Large intestine (tissue), 3 donors: ENCODE measurements around the gene NMRK1. TPM values are rescaled to one million over a fixed set of nuclear protein-coding genes. Genes with fewer than 3 reads are reported as not detected.

ENCODE experiments used
- DNase-seq, 2 donors: peaks; one replicate each; pipeline versions ENCODE4 v3.0.0 to v3.0.0-alpha.2; 2013
- H3K27ac ChIP-seq: one replicate; pipeline ENCODE4 v1.5.1; 2013; ENCODE audit warnings: low read length
- H3K27me3 ChIP-seq: 2 replicates; pipeline ENCODE4 v1.6.1; 2013; ENCODE audit warnings: low read length; ENCODE audit not compliant: control insufficient read depth, insufficient read depth
- H3K36me3 ChIP-seq: 2 replicates; pipeline ENCODE4 v1.6.1; 2013; ENCODE audit warnings: low read length; ENCODE audit not compliant: control insufficient read depth, insufficient read depth
- H3K4me1 ChIP-seq: one replicate; pipeline ENCODE4 v1.6.1; 2013; ENCODE audit warnings: low read length; ENCODE audit not compliant: control insufficient read depth, insufficient read depth
- H3K4me3 ChIP-seq: one replicate; pipeline ENCODE4 v1.5.1; 2013; ENCODE audit warnings: low read length
- H3K9me3 ChIP-seq: one replicate; pipeline ENCODE4 v1.6.1; 2013; ENCODE audit warnings: mild to moderate bottlenecking, low read depth, low read length, moderate library complexity; ENCODE audit not compliant: control insufficient read depth
- WGBS: methylation state at CpG from one replicate; pipeline ENCODE4 v1.1.5; 2013; ENCODE audit warnings: low lambda C conversion rate; ENCODE audit not compliant: insufficient coverage; 5-methylcytosine and 5-hydroxymethylcytosine counted together
- polyA plus RNA-seq: library from polyadenylated mRNA; unstranded; fragments of 120-200 nt; gene quantifications from one replicate; pipeline ENCODE4 v1.2.1, GENCODE V29; 2013

The NMRK1 gene
- polyA plus RNA-seq, 1 donor, result 39.8 TPM

DNA sequence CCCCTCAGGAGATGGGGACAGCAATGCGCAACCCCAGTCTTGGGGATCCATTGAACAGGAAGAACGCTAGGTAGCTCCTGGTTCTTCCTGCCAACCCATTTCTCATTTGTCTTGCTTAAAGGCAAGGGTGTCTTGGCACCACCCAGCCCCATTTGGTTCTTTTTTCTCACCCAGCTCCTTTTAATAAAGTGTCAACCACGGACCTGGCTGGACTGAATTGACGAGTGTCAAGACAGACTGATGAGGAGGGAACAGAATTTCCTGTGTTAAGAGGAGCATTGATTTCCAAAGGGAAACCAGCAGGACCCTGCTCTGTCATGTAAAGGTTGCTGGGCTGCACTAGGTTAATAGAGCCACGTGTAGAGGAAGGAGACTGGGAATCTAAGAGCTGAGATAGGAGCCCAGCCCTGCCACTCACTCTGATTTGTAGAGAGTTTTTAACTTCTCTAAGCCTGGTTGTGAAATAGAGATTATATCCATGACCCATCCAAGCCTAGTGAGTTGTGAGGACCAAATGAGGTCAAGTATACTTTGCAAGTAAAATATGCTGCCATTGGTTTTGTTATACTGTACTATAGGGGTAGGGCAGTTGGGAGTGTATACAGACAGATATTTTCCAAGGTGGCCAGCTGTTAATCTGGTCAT, 34.1 kb upstream of the NMRK1 start:
- no peak for DNase-seq
- Histone ChIP-seq H3K4me1 (no peaks in the 10 kb centered on the region), H3K9me3 (no peaks in the 10 kb centered on the region), H3K36me3 (peaks cover 28% of the 10 kb centered on the region), H3K27ac (no peak overlapping the region), H3K4me3 (no peak overlapping the region), H3K27me3 (no peaks in the 10 kb centered on the region)
- no CpG with 5 or more reads among the region's 5 CpGs for WGBS

DNA sequence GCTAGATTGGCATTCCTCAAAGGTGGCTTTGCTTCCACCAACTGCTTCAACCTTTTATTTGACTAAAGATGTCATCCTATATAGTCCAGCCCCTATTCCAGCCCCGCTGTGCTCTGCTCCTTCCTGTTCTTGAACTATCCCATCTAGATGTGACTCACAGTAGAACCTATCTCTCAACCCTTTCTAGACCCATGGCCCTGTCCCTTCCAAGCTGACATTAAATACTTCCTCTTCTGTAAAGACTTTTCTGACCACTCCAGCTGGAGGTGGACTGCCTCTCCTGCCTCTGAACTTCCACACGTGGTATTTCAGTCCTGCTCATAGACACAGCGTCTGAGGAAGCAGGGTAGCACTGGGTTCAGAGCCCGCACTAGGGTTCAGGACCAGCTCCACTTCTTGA, 32.7 kb upstream of the NMRK1 start:
- no peak overlapping the region for H3K4me3 ChIP-seq
- H3K27ac ChIP-seq, result no peak overlapping the region
- H3K4me1 ChIP-seq, result no peaks in the 10 kb centered on the region
- H3K27me3 ChIP-seq, result no peaks in the 10 kb centered on the region
- 100% methylated on average over 1 of the region's 4 CpGs for WGBS
- no peak for DNase-seq
- peaks cover 28% of the 10 kb centered on the region for H3K36me3 ChIP-seq
- no peaks in the 10 kb centered on the region for H3K9me3 ChIP-seq

DNA sequence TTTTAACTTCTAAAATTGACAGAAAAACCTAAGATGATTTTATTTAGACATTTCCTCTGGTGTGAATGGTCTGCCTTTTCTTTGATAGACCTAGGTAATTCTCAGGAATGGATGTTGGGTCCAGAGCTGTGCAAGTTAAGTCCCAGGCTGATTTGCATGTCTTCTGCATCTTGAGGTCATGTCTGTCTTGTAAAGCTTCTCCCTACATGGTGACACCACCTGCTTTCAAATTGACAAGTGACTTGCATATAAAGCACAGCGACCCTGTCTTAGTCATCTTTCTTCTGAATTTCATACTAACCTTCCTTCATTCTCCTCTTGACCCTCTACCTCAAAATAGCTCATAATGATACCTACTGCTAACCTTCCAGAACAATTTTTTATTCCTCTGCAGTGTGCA, 29.6 kb upstream of the NMRK1 start:
- Histone ChIP-seq H3K27ac (no peak overlapping the region), H3K4me1 (no peaks in the 10 kb centered on the region), H3K36me3 (peaks cover 28% of the 10 kb centered on the region), H3K9me3 (no peaks in the 10 kb centered on the region), H3K27me3 (no peaks in the 10 kb centered on the region), H3K4me3 (no peak overlapping the region)
- no peak for DNase-seq
- WGBS, result 100% methylated on average over 1 of the region's 1 CpG

DNA sequence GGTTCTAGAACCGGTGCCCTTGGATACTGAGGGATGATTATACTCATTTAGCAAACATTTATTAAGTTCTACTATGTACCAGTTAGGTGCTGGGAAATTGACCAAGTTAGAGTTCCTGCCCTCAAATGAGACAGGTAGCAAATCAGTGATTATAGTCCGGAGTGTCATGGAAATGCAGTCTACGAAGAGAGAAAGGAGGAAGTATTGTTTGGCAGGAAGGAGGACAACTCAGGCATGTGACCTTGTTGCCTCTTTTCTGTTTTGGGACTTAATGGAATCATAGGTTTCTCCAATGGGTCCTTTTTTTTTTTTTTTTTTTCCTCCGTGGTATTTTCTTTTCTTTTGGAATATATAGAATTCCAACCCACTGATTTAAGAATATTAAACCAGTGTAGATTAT, 28.4 kb upstream of the NMRK1 start:
- Histone ChIP-seq H3K4me3 (no peak overlapping the region), H3K4me1 (no peaks in the 10 kb centered on the region), H3K27me3 (no peaks in the 10 kb centered on the region), H3K9me3 (no peaks in the 10 kb centered on the region), H3K27ac (no peak overlapping the region), H3K36me3 (peaks cover 20% of the 10 kb centered on the region)
- 100% methylated on average over 1 of the region's 4 CpGs for WGBS
- no peak for DNase-seq

DNA sequence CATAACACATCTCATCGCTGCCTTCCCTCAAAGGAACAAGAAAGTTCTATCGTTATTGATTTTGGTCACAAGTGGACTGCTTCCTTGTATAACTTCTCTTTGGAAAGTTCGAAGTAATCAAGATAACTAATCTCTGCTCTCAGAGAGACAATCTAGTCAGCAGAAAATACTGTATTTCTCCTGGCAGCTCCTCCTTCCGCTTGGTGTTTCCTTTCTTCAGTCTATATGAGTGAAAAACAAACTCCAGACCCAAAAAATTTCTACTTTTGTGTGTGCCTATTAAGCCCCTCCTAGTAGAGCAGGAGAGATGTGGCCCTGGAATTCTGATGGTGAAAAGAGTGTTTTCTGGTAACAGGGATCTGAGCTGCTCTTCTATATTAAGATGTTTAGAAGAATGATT, 24.8 kb upstream of the NMRK1 start:
- Histone ChIP-seq H3K27ac (no peak overlapping the region), H3K27me3 (no peaks in the 10 kb centered on the region), H3K9me3 (no peaks in the 10 kb centered on the region), H3K4me3 (no peak overlapping the region), H3K36me3 (peaks cover 3% of the 10 kb centered on the region), H3K4me1 (peaks cover 3% of the 10 kb centered on the region)
- WGBS, result 86% methylated on average over 1 of the region's 4 CpGs
- no peak for DNase-seq

DNA sequence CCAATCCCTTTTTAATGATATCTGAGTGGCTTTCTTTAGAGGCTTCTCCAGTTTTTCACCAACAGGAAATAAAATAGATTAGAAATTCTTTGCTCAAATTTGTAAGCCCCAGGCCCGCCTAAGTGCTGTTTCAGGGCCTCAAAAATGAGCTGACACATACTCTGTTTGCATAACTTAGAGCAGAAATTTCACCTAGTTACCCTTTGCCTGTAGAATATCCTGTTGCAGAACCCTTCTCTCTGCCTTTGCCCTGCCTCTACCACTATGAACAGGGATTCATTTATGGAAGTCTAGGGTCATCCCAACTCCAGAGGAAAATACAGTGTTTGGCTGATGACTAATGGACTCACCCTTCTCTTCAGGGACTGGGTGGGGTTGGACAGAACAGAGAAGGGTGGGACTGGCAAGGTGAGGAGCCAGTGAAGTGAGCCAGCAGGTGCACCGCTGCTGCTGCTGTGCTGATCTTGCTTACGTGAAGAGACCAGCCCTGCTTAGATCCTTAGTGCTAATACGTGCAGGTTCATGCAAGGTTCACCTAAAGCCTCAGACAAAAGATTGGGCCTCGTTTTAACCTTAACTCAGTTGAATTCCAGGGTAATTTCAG, 23.2 kb upstream of the NMRK1 start:
- Histone ChIP-seq H3K9me3 (no peaks in the 10 kb centered on the region), H3K4me3 (no peak overlapping the region), H3K27ac (no peak overlapping the region), H3K36me3 (no peaks in the 10 kb centered on the region), H3K4me1 (peaks cover 3% of the 10 kb centered on the region), H3K27me3 (no peaks in the 10 kb centered on the region)
- WGBS, result no CpG with 5 or more reads among the region's 5 CpGs
- DNase-seq, result peak; percentile 18 to 43

DNA sequence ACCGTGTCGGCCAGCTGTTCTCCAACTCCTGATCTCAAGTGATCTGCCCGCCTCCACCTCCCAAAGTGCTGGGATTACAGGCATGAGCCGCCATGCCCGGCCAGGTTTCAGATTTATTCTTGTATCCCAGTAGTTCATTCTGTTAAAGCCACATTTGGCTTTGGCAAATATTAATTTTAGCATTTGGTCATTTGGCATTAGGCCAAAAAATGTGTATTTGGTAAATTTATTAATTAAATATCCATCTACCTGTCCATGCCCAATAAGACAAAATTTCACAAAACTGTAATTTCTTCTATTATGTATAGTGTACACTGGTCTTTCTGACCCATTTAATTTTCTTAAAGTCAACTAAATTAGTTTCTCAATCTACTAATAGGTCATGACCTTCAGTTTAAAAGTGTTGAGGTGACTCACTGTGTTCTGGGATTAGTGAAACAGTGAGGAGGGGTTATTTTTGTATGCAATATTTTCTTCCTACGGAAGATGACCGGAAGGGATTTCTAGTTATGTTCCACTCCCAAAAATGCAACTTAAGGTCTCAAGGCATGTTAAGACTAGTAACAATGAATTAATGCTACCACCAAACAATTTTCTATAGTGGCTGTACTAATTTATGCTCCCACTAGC, 21.4 kb upstream of the NMRK1 start:
- Histone ChIP-seq H3K36me3 (no peaks in the 10 kb centered on the region), H3K9me3 (no peaks in the 10 kb centered on the region), H3K27me3 (no peaks in the 10 kb centered on the region), H3K4me1 (peaks cover 3% of the 10 kb centered on the region), H3K27ac (no peak overlapping the region), H3K4me3 (no peak overlapping the region)
- no peak for DNase-seq
- no CpG with 5 or more reads among the region's 7 CpGs for WGBS

DNA sequence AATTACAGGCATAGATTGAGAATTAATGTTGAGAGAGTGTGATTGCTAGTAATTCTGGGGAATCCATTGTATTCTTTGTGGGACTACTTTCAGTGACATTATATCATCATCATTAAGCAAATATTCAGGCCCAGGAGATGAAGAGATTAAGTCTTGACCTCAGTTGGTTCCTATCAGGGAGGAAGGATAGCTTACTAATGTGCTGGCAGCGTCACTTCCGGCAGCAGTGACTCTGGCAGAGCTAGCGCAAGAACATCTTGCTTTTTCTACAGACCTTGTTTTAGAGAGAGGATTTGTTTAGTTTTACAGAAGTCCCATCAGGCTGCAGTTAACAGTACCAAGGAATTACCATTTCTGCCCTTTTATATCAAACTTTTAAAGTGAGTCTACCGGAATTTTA, 20.6 kb upstream of the NMRK1 start:
- Histone ChIP-seq H3K27me3 (no peaks in the 10 kb centered on the region), H3K36me3 (no peaks in the 10 kb centered on the region), H3K9me3 (no peaks in the 10 kb centered on the region), H3K4me1 (peaks cover 3% of the 10 kb centered on the region), H3K27ac (no peak overlapping the region), H3K4me3 (no peak overlapping the region)
- no peak for DNase-seq
- 100% methylated on average over 1 of the region's 4 CpGs for WGBS

DNA sequence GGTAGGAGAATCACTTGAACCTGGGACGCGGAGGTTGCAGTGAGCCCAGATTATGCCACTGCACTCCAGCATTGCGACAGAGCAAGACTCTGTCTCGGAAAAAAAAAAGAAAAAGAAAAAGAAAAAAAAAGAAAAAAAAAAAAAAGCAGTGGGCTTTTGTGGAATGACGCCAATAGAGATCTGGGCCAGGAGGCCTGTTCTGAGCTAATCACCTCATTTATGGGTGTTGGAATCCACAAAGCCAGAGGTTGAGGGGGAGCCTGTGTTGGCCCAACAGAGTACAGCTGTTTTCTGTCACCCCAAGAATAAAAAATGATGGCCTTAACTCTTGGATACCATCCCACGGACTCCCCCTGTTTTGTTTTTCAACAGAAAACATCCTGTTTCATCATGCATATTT, 18.9 kb upstream of the NMRK1 start:
- H3K36me3 ChIP-seq, result peaks cover 6% of the 10 kb centered on the region
- 82% methylated on average over 5 of the region's 6 CpGs for WGBS
- no peak overlapping the region for H3K27ac ChIP-seq
- H3K4me1 ChIP-seq, result peaks cover 3% of the 10 kb centered on the region
- no peaks in the 10 kb centered on the region for H3K9me3 ChIP-seq
- no peak overlapping the region for H3K4me3 ChIP-seq
- no peaks in the 10 kb centered on the region for H3K27me3 ChIP-seq
- DNase-seq, result no peak

DNA sequence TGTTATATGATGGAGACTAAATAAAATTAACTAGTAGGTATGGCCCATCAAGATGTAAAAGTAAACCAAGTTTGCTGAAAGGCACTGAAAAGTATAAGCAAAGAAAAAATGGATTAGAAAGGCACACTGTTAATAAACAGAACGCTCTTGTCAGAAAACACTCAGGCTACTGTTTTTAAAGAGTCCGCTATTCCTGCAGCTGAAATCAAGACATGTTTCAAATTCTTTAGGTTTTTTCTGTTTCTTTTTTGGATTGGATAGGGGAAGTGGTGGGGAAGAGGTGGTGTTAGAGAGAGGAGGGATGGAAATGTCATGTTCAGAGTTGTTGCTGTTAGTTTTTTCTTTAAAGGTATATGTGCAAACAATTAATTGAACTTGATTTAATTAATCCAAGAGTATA, 17.9 kb upstream of the NMRK1 start:
- Histone ChIP-seq H3K9me3 (no peaks in the 10 kb centered on the region), H3K27me3 (no peaks in the 10 kb centered on the region), H3K4me3 (no peak overlapping the region), H3K4me1 (peaks cover under 1% of the 10 kb centered on the region), H3K36me3 (peaks cover 6% of the 10 kb centered on the region), H3K27ac (no peak overlapping the region)
- WGBS, result no CpG with 5 or more reads among the region's 2 CpGs
- DNase-seq, result no peak
